ENCODE data around the gene PDE1C.

- TF ChIP-seq CTCF (IDR thresholded peaks at IDR 0.05) (no peak), POLR2A (IDR thresholded peaks at IDR 0.05) (no peak)
Observed at GRCh38 chr7:31791881-31792280, 278.3 kb downstream of the PDE1C start.
